ENCODE measurements around the gene PROM2.

Gene PROM2

GRCh38 chr2:95320986-95321767, 46.9 kb downstream of the PROM2 start:
- DNase-seq (ENCODE audit: low read depth): peak; percentile 72

- DNase-seq (ENCODE audit: low read depth): no peak
Observed at GRCh38 chr2:95323347-95324155, 49.3 kb downstream of the PROM2 start.

GRCh38 chr2:95325026-95325425, 50.8 kb downstream of the PROM2 start:
- no peak for DNase-seq (ENCODE audit: low read depth)

GRCh38 chr2:95325590-95326432, 51.6 kb downstream of the PROM2 start:
- DNase-seq (ENCODE audit: low read depth): no peak

- no peak for DNase-seq (ENCODE audit: low read depth)
Observed at GRCh38 chr2:95326433-95327140, 52.3 kb downstream of the PROM2 start.

GRCh38 chr2:95327861-95328260, 53.6 kb downstream of the PROM2 start:
- no peak for DNase-seq (ENCODE audit: low read depth)

GRCh38 chr2:95328358-95329125, 54.3 kb downstream of the PROM2 start:
- DNase-seq (ENCODE audit: low read depth): no peak

- DNase-seq (ENCODE audit: low read depth): no peak
Observed at GRCh38 chr2:95329401-95329800, 55.2 kb downstream of the PROM2 start.

GRCh38 chr2:95329891-95330793, 55.9 kb downstream of the PROM2 start:
- no peak for DNase-seq (ENCODE audit: low read depth)

GRCh38 chr2:95330794-95331338, 56.6 kb downstream of the PROM2 start:
- DNase-seq (ENCODE audit: low read depth): no peak

GRCh38 chr2:95331606-95332005, 57.4 kb downstream of the PROM2 start:
- DNase-seq (ENCODE audit: low read depth): no peak

- no peak for DNase-seq (ENCODE audit: low read depth)
Observed at GRCh38 chr2:95332036-95332435, 57.8 kb downstream of the PROM2 start.

GRCh38 chr2:95333056-95333455, 58.8 kb downstream of the PROM2 start:
- no peak for DNase-seq (ENCODE audit: low read depth)

GRCh38 chr2:95333888-95334338, 59.7 kb downstream of the PROM2 start:
- DNase-seq (ENCODE audit: low read depth): peak; percentile 99

- DNase-seq (ENCODE audit: low read depth): no peak
Observed at GRCh38 chr2:95334916-95335641, 60.8 kb downstream of the PROM2 start.

GRCh38 chr2:95336406-95336805, 62.2 kb downstream of the PROM2 start:
- DNase-seq (ENCODE audit: low read depth): no peak

GRCh38 chr2:95337829-95338228, 63.6 kb downstream of the PROM2 start:
- DNase-seq (ENCODE audit: low read depth): no peak
